ENCODE results near the gene ADIPOR2.
A peak's percentile ranks its signal among the peaks of the same experiment; 100 is the strongest.
"Not testable (repeated sequence)": the region's sequence is repeated elsewhere in the genome, so short reads cannot be mapped to it uniquely, and the experiment has no call there.

The ADIPOR2 gene

GRCh38 chr12:1702713-1703112 lies 11.8 kb downstream of the ADIPOR2 start:
- Histone ChIP-seq H3K9me3 (peaks cover 30% of the 10 kb centered on the region), H3K4me3 (no peak overlapping the region), H3K27ac (no peak overlapping the region), H3K27me3 (no peaks in the 10 kb centered on the region), H4K20me1 (peaks cover 95% of the 10 kb centered on the region), H3K36me3 (peaks cover 56% of the 10 kb centered on the region), H3K4me2 (no peak overlapping the region), H3K4me1 (peaks cover 11% of the 10 kb centered on the region; the same call in 1 of the 2 replicates), H3K9ac (no peak overlapping the region)
- TF ChIP-seq Cebpa-rat (IDR thresholded peaks at IDR 0.05): no peak

DNA sequence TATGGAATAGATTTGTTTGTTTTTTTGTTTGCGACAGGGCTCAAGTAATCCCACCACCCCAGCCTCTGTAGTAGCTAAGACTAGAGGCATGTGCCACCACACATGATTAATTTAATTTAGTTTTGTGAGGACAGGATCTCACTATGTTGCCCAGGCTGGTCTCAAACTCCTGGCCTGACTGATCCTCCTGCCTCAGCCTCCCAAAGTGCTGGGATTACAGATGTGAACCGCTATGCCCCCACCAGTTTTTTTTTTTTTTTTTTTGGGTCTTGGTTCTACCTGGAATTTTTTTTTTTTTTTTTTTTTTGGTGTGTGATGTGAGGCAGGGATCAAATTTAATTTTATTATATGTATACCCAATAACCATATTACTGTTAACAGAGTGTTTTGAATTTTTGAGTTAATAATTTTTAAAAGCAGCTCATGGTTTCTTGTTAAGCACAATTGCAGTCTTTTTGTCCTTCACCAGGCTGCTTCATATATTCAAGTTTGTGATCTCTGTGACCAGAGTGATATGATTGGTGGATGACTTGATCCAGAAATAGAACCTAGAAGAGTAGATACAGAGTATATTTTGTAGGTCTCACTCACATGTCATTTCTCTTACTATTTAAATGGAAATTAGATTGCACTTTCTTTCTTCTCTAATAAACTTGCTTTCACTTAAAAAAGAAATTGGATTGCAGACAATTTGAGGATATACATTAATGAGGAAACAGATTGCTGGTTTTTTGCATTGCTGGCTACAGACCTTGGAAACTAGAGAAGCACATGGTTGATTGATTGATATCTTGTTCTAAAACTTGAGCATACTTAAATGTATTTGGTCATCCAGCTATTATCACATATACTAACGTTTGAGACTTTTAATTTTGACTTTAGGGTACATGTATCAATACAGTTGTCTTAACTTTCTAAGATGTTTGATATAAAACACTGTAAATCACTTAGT lies 13.2 kb downstream of the ADIPOR2 start:
- H3K36me3 ChIP-seq: peaks cover 50% of the 10 kb centered on the region
- H3K27ac ChIP-seq: no peak overlapping the region
- no peak for TF ChIP-seq Cebpa-rat (IDR thresholded peaks at IDR 0.05)
- H3K9ac ChIP-seq: no peak overlapping the region
- no peak overlapping the region for H3K4me3 ChIP-seq
- peaks cover 39% of the 10 kb centered on the region for H3K9me3 ChIP-seq
- H4K20me1 ChIP-seq: peaks cover 82% of the 10 kb centered on the region
- peaks cover 11% of the 10 kb centered on the region; the same call in 1 of the 2 replicates for H3K4me1 ChIP-seq
- H3K27me3 ChIP-seq: no peaks in the 10 kb centered on the region
- no peak overlapping the region for H3K4me2 ChIP-seq

DNA sequence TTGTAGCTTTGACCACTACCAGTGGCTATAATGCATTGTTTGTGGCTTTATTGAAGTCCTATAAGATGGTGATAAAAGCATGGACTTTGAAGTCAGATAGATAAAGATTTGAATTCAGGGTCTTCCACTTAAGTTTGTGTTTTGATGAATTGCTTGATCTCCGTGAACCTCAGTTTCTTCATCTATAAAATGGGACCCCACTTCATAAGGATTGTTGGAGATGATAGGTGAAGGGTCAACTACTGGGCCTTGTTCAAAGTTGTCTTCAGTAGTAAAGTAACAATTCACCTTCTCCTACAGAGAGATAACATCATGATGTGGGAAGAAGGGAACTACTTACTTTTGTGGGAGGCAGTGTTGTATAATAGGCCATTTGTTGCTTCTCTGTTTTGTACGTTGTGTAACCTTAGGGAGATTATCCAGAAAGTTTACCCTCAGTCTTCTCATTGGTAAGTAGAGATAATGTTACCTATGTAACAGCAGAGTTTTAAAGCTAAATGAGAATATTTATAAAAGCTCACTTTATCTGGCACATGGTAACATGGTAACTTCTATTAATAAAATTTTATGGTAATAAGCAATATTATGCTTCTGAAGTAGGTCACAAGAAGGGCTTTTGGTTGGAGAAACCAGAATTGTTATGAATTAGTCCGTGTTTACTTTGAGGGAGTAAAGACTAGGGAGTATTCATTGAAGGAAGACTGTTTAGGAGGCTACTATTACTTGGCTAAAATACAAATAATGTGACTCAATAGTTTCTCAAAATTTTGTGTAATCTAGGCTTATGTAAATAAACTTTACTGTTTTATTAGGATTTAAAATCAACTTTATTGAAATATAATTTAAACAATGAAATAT lies 15.1 kb downstream of the ADIPOR2 start:
- no peak for TF ChIP-seq Cebpa-rat (IDR thresholded peaks at IDR 0.05)
- Histone ChIP-seq H3K9ac (no peak overlapping the region), H3K4me2 (no peak overlapping the region), H4K20me1 (peaks cover 76% of the 10 kb centered on the region), H3K9me3 (peaks cover 50% of the 10 kb centered on the region), H3K36me3 (peaks cover 55% of the 10 kb centered on the region), H3K4me1 (peaks cover 20% of the 10 kb centered on the region), H3K4me3 (no peak overlapping the region), H3K27me3 (no peaks in the 10 kb centered on the region), H3K27ac (no peak overlapping the region)

DNA sequence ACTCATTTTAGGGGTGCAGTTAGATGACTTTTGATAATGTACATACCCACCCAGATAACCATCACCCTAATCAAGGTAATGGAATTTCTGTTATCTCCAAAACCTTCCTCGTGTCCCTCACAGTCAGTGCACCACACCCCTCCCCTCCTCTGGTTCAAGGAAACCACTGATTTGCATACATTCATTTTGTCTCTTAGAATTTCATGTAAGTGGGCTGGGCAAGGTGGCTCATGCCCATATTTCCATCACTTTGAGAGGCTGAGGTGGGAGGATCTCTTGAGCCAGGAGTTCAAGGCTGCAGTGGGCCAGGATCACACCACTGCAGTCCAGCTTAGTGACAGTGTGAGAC lies 15.7 kb downstream of the ADIPOR2 start:
- Histone ChIP-seq H3K4me1 (peaks cover 26% of the 10 kb centered on the region), H3K27ac (no peak overlapping the region), H3K4me2 (no peak overlapping the region), H3K4me3 (no peak overlapping the region), H3K9ac (no peak overlapping the region), H3K36me3 (peaks cover 53% of the 10 kb centered on the region), H4K20me1 (peaks cover 76% of the 10 kb centered on the region), H3K27me3 (no peaks in the 10 kb centered on the region), H3K9me3 (peaks cover 48% of the 10 kb centered on the region)
- no peak for TF ChIP-seq Cebpa-rat (IDR thresholded peaks at IDR 0.05)

DNA sequence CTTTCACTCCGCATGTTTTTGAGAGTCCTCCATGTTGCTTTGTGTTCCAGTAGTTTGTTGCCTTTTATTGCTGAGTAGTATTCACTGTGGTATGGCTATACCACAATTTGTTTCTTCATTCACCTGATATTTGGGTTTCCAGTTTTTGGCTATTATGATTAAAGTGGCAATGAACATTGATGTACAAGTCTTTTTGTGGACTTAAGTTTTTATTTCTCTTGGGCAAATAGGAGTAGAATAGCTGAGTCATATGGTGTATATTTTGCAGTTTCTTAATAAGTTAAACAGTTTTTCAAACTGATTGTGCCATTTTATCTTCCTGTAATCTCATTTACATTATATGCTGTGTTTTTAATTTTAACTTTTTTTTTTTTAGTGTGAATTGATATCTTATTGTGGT lies 16.2 kb downstream of the ADIPOR2 start:
- H3K36me3 ChIP-seq: peaks cover 53% of the 10 kb centered on the region
- no peak for TF ChIP-seq Cebpa-rat (IDR thresholded peaks at IDR 0.05)
- peaks cover 52% of the 10 kb centered on the region for H3K9me3 ChIP-seq
- H4K20me1 ChIP-seq: peaks cover 76% of the 10 kb centered on the region
- no peak overlapping the region for H3K27ac ChIP-seq
- peaks cover 30% of the 10 kb centered on the region for H3K4me1 ChIP-seq
- H3K4me2 ChIP-seq: no peak overlapping the region
- no peak overlapping the region for H3K4me3 ChIP-seq
- no peak overlapping the region for H3K9ac ChIP-seq
- no peaks in the 10 kb centered on the region for H3K27me3 ChIP-seq

DNA sequence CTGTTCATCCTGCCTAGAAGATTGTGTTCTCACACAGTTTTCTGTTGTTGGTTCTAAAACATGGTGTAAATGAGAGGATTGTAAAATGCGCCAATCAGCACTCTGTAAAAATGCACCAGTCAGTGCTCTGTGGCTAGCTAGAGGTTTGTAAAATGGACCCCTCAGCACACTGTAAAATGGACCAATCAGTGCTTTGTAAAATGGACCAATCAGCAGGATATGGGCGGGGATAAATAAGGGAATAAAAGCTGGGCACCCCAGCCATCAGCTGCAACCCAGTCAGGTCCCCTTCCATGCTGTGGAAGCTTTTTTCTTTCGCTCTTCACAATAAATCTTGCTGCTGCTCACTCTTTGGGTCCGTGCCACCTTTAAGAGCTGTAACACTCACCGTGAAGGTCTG lies 19.1 kb downstream of the ADIPOR2 start:
- Histone ChIP-seq H3K9me3 (peaks cover 74% of the 10 kb centered on the region), H3K4me2 (0 out of 2 replicates have a peak overlapping the region, but pooled peaks have one; percentile 17), H4K20me1 (peaks cover 74% of the 10 kb centered on the region), H3K4me1 (peaks cover 29% of the 10 kb centered on the region), H3K36me3 (peaks cover 74% of the 10 kb centered on the region)
- not testable (repeated sequence) for H3K4me3 ChIP-seq, H3K27me3 ChIP-seq, H3K9ac ChIP-seq, H3K27ac ChIP-seq

DNA sequence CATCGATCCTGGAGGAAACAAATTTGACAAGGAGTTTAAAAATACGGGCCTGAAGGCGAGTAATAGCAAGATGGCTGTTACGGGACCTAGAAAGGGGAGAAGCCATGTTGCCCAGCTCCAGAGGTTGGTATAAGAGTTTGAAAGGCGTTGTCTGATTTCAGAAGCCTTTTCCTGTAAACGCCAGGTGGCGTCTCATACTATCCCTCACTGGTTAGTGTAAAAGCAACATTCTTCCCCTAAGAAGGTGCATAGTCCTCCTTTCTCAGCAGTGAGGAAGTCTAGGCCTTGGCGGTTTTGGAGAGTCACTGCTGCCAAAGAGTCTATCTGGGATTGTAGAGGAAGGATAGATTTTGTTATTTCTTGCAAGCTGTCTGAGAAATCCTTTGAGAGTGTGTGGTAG lies 20.0 kb downstream of the ADIPOR2 start:
- Histone ChIP-seq H3K4me2 (peak overlapping the region; percentile 17; the same call in 1 of the 2 replicates), H3K4me1 (peaks cover 32% of the 10 kb centered on the region), H3K36me3 (peaks cover 80% of the 10 kb centered on the region), H3K9me3 (peaks cover 83% of the 10 kb centered on the region), H4K20me1 (peaks cover 74% of the 10 kb centered on the region)
- H3K27ac ChIP-seq, H3K27me3 ChIP-seq, H3K9ac ChIP-seq, H3K4me3 ChIP-seq: not testable (repeated sequence)

GRCh38 chr12:1711536-1712211 lies 20.8 kb downstream of the ADIPOR2 start:
- Histone ChIP-seq H3K4me2 (peak overlapping the region; percentile 17; the same call in 1 of the 2 replicates), H3K4me1 (peaks cover 38% of the 10 kb centered on the region), H3K36me3 (peaks cover 75% of the 10 kb centered on the region), H3K9me3 (peaks cover 82% of the 10 kb centered on the region), H4K20me1 (peaks cover 74% of the 10 kb centered on the region)
- H3K9ac ChIP-seq, H3K4me3 ChIP-seq, H3K27me3 ChIP-seq, H3K27ac ChIP-seq: not testable (repeated sequence)

DNA sequence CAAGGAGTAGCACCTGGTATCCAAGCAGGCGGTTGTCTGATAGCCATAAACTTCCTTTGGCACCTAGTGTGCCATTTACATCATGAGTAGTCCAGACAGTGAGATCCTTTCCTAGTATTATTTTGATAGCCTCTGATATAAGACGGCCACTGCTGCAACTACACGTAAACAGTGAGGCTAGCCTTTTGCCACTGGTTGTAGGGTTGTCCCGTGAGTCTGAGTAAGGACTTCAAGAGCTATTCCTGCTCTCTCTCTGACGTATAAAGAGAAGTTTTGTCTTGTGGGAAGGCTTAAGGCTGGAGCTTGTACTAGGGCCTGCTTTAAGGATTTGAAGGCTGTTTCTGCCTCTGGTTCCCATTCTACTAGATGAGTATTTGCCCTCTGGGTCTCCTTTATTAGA lies 21.4 kb downstream of the ADIPOR2 start:
- H3K4me3 ChIP-seq, H3K27ac ChIP-seq, H3K4me2 ChIP-seq, H3K27me3 ChIP-seq, H3K9ac ChIP-seq: not testable (repeated sequence)
- Histone ChIP-seq H4K20me1 (peaks cover 75% of the 10 kb centered on the region), H3K9me3 (peaks cover 79% of the 10 kb centered on the region), H3K36me3 (peaks cover 69% of the 10 kb centered on the region), H3K4me1 (peaks cover 35% of the 10 kb centered on the region)

DNA sequence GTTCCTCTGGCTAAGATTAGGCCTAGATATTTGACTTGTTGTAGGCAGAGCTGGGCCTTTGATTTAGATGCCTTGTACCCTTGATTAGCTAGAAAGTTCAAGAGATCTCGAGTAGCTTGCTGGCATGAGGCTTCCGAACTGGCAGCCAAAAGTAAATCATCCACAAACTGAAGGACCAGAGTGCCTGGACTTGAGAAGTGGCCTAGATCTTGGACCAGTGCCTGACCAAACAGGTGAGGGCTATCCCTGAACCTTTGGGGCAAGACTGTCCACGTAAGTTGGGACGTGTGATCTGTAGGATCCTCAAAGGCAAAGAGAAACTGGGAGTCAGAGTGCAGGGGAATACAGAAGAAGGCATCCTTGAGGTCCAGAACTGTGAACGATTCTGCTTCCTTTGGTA lies 22.0 kb downstream of the ADIPOR2 start:
- not testable (repeated sequence) for H3K4me2 ChIP-seq, H3K27ac ChIP-seq, H3K27me3 ChIP-seq, H3K9ac ChIP-seq, H3K4me3 ChIP-seq
- Histone ChIP-seq H4K20me1 (peaks cover 79% of the 10 kb centered on the region), H3K9me3 (peaks cover 73% of the 10 kb centered on the region), H3K4me1 (peaks cover 35% of the 10 kb centered on the region), H3K36me3 (peaks cover 65% of the 10 kb centered on the region)

DNA sequence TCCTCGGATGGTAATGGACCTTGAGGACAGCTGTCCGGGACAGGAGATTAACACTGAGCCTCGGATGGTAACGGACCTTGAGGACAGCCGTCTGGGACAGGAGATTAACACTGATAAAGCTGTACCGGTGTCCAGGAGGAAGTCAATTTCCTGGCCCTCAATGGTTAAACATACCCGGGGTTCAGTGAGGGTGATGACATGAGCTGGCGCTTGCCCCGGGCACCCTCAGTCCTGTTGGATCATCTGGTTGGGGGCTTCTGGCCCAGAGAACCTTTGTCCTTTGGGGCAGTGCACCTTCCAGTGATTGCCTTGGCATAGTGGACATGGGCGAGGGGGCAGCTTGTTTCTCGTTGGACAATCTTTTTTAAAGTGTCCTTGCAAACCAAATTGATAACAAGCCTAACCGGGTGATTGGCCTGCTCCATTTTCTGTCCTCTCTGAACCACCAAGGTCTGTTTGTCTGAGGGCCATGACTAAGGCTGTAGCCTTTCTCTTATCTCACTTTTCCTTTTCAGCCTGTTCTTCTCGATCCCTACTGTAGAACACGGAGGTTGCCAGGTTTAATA lies 23.0 kb downstream of the ADIPOR2 start:
- Histone ChIP-seq H3K9me3 (peaks cover 63% of the 10 kb centered on the region), H4K20me1 (peaks cover 89% of the 10 kb centered on the region), H3K36me3 (peaks cover 58% of the 10 kb centered on the region), H3K4me1 (peaks cover 35% of the 10 kb centered on the region)
- H3K9ac ChIP-seq, H3K4me3 ChIP-seq, H3K27me3 ChIP-seq, H3K27ac ChIP-seq, H3K4me2 ChIP-seq: not testable (repeated sequence)

GRCh38 chr12:1715459-1715858 lies 24.6 kb downstream of the ADIPOR2 start:
- not testable (repeated sequence) for H3K4me2 ChIP-seq, H3K9ac ChIP-seq, H3K4me3 ChIP-seq, H3K27me3 ChIP-seq, H3K27ac ChIP-seq
- peaks cover 64% of the 10 kb centered on the region for H3K36me3 ChIP-seq
- H3K4me1 ChIP-seq: peaks cover 32% of the 10 kb centered on the region
- peaks cover 96% of the 10 kb centered on the region for H4K20me1 ChIP-seq
- peaks cover 63% of the 10 kb centered on the region for H3K9me3 ChIP-seq

Measured in BLaER1 (cell line).